Endothelial cell of umbilical vein (primary cell): ENCODE measurements around the gene BPI. TPM values are rescaled to one million over a fixed set of nuclear protein-coding genes. Genes with fewer than 3 reads are reported as not detected.

Experiments used
- BruUV-seq: library from RNA; stranded (reverse); fragments of 400-500 nt; replicated peaks from 2 replicates; lab custom pipeline; 2021; lab: Mats Ljungman, UMichigan
- CTCF ChIA-PET: fragments of 300-600, 350-600 bp; sonication (Branson Sonifier 250); formaldehyde crosslinking; loops from one replicate; lab custom pipeline; 2021; ENCODE audit warnings: antibody characterized with exemption, inconsistent platforms; lab: Charles Lee
- POLR2A ChIA-PET: fragments of 300-600, 350-600 bp; sonication (Branson Sonifier 250); formaldehyde crosslinking; loops from one replicate; lab custom pipeline; 2021; ENCODE audit warnings: antibody characterized with exemption, inconsistent platforms; lab: Charles Lee
- DNase-seq: peaks from one replicate; pipeline ENCODE4 v3.0.0-alpha.2; 2011; ENCODE audit warnings: low read depth, low spot score
- FAIRE-seq: peaks from 2 replicates; lab custom pipeline; 2011; peaks lifted over from hg19 to GRCh38; lab: Jason Lieb, UNC
- H2AFZ ChIP-seq: 2 replicates; pipeline ENCODE4 v1.6.0; 2012; ENCODE audit warnings: low read depth, low read length, control low read depth, inconsistent platforms
- H3K27ac ChIP-seq: 2 replicates; pipeline ENCODE4 v1.5.1; 2011; ENCODE audit warnings: low read depth, mild to moderate bottlenecking, control low read depth, low read length, moderate library complexity; ENCODE audit not compliant: insufficient read depth
- H3K27me3 ChIP-seq, 2 experiments: 2 replicates each; pipeline versions ENCODE4 v1.6.0 to v1.6.1; 2011; ENCODE audit warnings: low read length in 2 of 2, mixed read lengths in 1 of 2; ENCODE audit not compliant: control insufficient read depth in 2 of 2, insufficient read depth in 2 of 2
- H3K36me3 ChIP-seq, 2 experiments: 2 replicates in 1 of 2; 3 replicates in 1 of 2; pipeline ENCODE4 v1.5.1; 2011; ENCODE audit warnings: low read length in 2 of 2, mild to moderate bottlenecking in 1 of 2, moderate library complexity in 1 of 2; ENCODE audit not compliant: control insufficient read depth in 2 of 2, insufficient read depth in 2 of 2; ENCODE audit errors: extremely low read depth in 1 of 2
- H3K4me1 ChIP-seq: 3 replicates; pipeline ENCODE4 v1.5.1; 2011; ENCODE audit warnings: mild to moderate bottlenecking, low read length; ENCODE audit not compliant: control insufficient read depth, insufficient read depth; ENCODE audit errors: extremely low read depth
- H3K4me2 ChIP-seq: 2 replicates; pipeline ENCODE4 v1.6.1; 2011; ENCODE audit warnings: low read length, control low read depth, mixed read lengths; ENCODE audit not compliant: insufficient read depth
- H3K4me3 ChIP-seq, 3 experiments: fragments of 200-600 bp in 1 of 3; sonication (generic), shearing (Covaris generic) in 1 of 3; replicated peaks in 1 of 3; 2 replicates each; pipeline ENCODE4 v1.5.1; 2011 to 2016; ENCODE audit warnings: control low read depth in 3 of 3, low read length in 3 of 3, mild to moderate bottlenecking in 2 of 3, inconsistent platforms in 1 of 3, low read depth in 1 of 3, moderate library complexity in 1 of 3; ENCODE audit not compliant: insufficient read depth in 1 of 3
- H3K79me2 ChIP-seq: 2 replicates; pipeline ENCODE4 v1.6.0; 2012; ENCODE audit warnings: low read length, inconsistent platforms; ENCODE audit not compliant: control insufficient read depth, insufficient read depth
- H3K9ac ChIP-seq: replicated peaks from 2 replicates; pipeline ENCODE3; 2011; ENCODE audit warnings: low read length, control low read depth; ENCODE audit not compliant: insufficient read depth; ENCODE audit errors: extremely low read depth
- H3K9me1 ChIP-seq: replicated peaks from 3 replicates; pipeline ENCODE4 v1.6.0; 2011; ENCODE audit warnings: mild to moderate bottlenecking, low read length; ENCODE audit not compliant: control insufficient read depth, insufficient read depth; ENCODE audit errors: extremely low read depth
- H3K9me3 ChIP-seq: replicated peaks from 2 replicates; pipeline ENCODE4 v1.5.1; 2012; ENCODE audit warnings: low read length, inconsistent platforms; ENCODE audit not compliant: control insufficient read depth, insufficient read depth
- H4K20me1 ChIP-seq: replicated peaks from 2 replicates; pipeline ENCODE3; 2011; ENCODE audit warnings: mild to moderate bottlenecking, low read length; ENCODE audit not compliant: control insufficient read depth, insufficient read depth; ENCODE audit errors: extremely low read depth
- CTCF ChIP-seq, 2 donors: IDR thresholded peaks; 1 replicate in 1 of 2; 2 replicates in 1 of 2; pipeline ENCODE4 v1.5.1; 2011; ENCODE audit warnings: low read length in 2 of 2, mild to moderate bottlenecking in 2 of 2, moderate library complexity in 2 of 2, control low read depth in 1 of 2, inconsistent platforms in 1 of 2, low read depth in 1 of 2; ENCODE audit not compliant: insufficient read depth in 1 of 2; ENCODE audit errors: extremely low read depth in 1 of 2
- EZH2 ChIP-seq: IDR thresholded peaks from 2 replicates; pipeline ENCODE4 v1.6.1; 2012; ENCODE audit warnings: borderline replicate concordance, low read depth, mild to moderate bottlenecking, moderate library complexity, low read length, inconsistent platforms; ENCODE audit not compliant: severe bottlenecking
- FOS ChIP-seq: IDR thresholded peaks from 2 replicates; pipeline ENCODE4 v1.6.1; 2011; ENCODE audit warnings: mild to moderate bottlenecking, low read length, moderate library complexity, borderline replicate concordance; ENCODE audit not compliant: insufficient read depth
- GATA2 ChIP-seq: IDR thresholded peaks from 2 replicates; pipeline ENCODE4 v1.7.0; 2011; ENCODE audit warnings: low read depth, mild to moderate bottlenecking, moderate library complexity, mixed read lengths, low read length; ENCODE audit not compliant: insufficient read length, insufficient read depth
- JUN ChIP-seq: IDR thresholded peaks from 2 replicates; pipeline ENCODE4 v1.6.1; 2011; ENCODE audit warnings: borderline replicate concordance, low read depth; ENCODE audit not compliant: insufficient read length, insufficient read depth
- MAX ChIP-seq: IDR thresholded peaks from 2 replicates; pipeline ENCODE4 v1.6.1; 2011; ENCODE audit not compliant: insufficient read depth, insufficient read length
- MYC ChIP-seq: IDR thresholded peaks from one replicate; pipeline ENCODE4 v1.6.1; 2011; ENCODE audit warnings: mild to moderate bottlenecking, low read depth, low read length
- POLR2A ChIP-seq: IDR thresholded peaks from 2 replicates; pipeline ENCODE4 v1.6.1; 2012; ENCODE audit warnings: low read depth, mild to moderate bottlenecking, control low read depth, low read length
- POLR2AphosphoS5 ChIP-seq: IDR thresholded peaks from 2 replicates; pipeline ENCODE4 v1.6.1; 2012; ENCODE audit warnings: low read depth, mild to moderate bottlenecking, control low read depth, low read length, moderate library complexity; ENCODE audit not compliant: insufficient read depth
- dilution Hi-C: fragments of 300-500 bp; cut with MboI; formaldehyde crosslinking; loops from one replicate; pipeline ENCODE4 v1.15.0; 2019; ENCODE audit warnings: low sequenced_read_pairs; ENCODE audit not compliant: extremely low pct_ligation_motif_present
- intact Hi-C: fragments of 100-400 bp; cut with micrococcal nuclease; formaldehyde crosslinking; loops from one replicate; pipeline ENCODE4 v1.10.0; 2022
- polyA plus RNA-seq, 4 experiments: library from polyadenylated mRNA; depleted of rRNA in 3 of 4; stranded (reverse) in 3 of 4; unstranded in 1 of 4; fragments of >200 nt; gene quantifications; 2 replicates each; pipeline versions ENCODE4 v1.2.1 to v1.2.3, GENCODE V29; 2011 to 2012; ENCODE audit warnings: missing spikeins in 1 of 4
- total RNA-seq: library from RNA; stranded (reverse); gene quantifications from 2 replicates; pipeline ENCODE4 v1.2.3, GENCODE V29; 2021

BPI gene
- total and polyA plus RNA-seq, 2 donors (not counting 3 experiments of a cell fraction or from before 2014, with no cell fraction given): not detected

GRCh38 chr20:38308047-38308438, 4.1 kb downstream of the BPI start:
- Histone ChIP-seq H3K9ac (no peak overlapping the region), H2AFZ (no peak overlapping the region), H3K4me2 (no peak overlapping the region), H3K36me3 (no peaks in the 10 kb centered on the region), H3K79me2 (no peaks in the 10 kb centered on the region), H3K9me1 (no peaks in the 10 kb centered on the region), H4K20me1 (no peaks in the 10 kb centered on the region), H3K4me1 (no peaks in the 10 kb centered on the region), H3K9me3 (no peaks in the 10 kb centered on the region), H3K27me3 (peaks cover 0 to 5% of the 10 kb centered on the region in 2 experiments), H3K27ac (no peak overlapping the region), H3K4me3 (no peak overlapping the region)
- POLR2A ChIA-PET: no interaction called here
- no TSS peak for BruUV-seq
- TF ChIP-seq CTCF (IDR thresholded peaks at IDR 0.05; ENCODE audit: extremely low read depth in 1 of 2, insufficient read depth in 1 of 2, low read depth in 1 of 2, low read length in 2 of 2): no peak
- no peak for TF ChIP-seq MYC
- TF ChIP-seq JUN: no peak
- no peak for TF ChIP-seq MAX
- TF ChIP-seq POLR2A: no peak
- TF ChIP-seq GATA2: no peak
- TF ChIP-seq POLR2AphosphoS5: no peak
- TF ChIP-seq EZH2: no peak
- no peak for TF ChIP-seq FOS
- dilution Hi-C loops: no loop called here
- CTCF ChIA-PET: interaction anchor here (1.2 to 9.2 kb wide), 6 partner anchors 9 to 101 kb away, joined by 3 to 204 read pairs (median 4); no protein-coding TSS in a partner anchor
- no peak for FAIRE-seq
- no peak for DNase-seq
- intact Hi-C loops: no loop called here
